OCI-LY1 (cell line): Measurements from ENCODE around the gene MLLT3.

Experiments used
- EZH2 ChIP-seq: fragments of 200-600 bp; sonication (generic), shearing (Covaris generic); IDR thresholded peaks from 2 replicates; pipeline ENCODE4 v1.8.0; 2017; ENCODE audit warnings: borderline replicate concordance, mixed run types, mild to moderate bottlenecking, antibody characterized with exemption, low read length, moderate library complexity, mixed read lengths
- TF ChIP-seq, protein P1 (sequence below): fragments of 200-600 bp; sonication (generic), shearing (Covaris generic); IDR thresholded peaks from 2 replicates; pipeline ENCODE4 v1.5.1; 2017; ENCODE audit warnings: mild to moderate bottlenecking, antibody characterized with exemption, low read length, moderate library complexity, mixed read lengths

DNA sequence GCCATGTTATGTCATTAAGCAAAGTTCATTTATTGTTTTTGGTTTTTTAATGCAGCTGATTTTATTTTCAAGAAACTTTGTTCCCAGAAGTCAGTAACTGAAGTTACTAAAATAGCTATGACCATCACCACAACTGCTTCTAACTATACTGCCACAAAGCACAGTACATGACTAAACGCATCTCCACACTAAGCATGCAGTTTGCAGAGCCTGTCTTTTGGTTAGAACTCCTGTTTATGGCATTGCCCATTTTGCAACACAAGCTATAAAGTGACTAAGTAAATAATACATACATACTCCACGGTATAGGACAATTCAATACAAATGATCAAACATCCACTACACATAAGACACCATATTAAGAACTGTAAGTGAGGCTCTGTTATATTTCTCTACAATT is 109.7 kb downstream of the MLLT3 start:
- TF ChIP-seq, protein P1, sequence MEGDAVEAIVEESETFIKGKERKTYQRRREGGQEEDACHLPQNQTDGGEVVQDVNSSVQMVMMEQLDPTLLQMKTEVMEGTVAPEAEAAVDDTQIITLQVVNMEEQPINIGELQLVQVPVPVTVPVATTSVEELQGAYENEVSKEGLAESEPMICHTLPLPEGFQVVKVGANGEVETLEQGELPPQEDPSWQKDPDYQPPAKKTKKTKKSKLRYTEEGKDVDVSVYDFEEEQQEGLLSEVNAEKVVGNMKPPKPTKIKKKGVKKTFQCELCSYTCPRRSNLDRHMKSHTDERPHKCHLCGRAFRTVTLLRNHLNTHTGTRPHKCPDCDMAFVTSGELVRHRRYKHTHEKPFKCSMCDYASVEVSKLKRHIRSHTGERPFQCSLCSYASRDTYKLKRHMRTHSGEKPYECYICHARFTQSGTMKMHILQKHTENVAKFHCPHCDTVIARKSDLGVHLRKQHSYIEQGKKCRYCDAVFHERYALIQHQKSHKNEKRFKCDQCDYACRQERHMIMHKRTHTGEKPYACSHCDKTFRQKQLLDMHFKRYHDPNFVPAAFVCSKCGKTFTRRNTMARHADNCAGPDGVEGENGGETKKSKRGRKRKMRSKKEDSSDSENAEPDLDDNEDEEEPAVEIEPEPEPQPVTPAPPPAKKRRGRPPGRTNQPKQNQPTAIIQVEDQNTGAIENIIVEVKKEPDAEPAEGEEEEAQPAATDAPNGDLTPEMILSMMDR, result no peak
- TF ChIP-seq EZH2, result no peak
